KBM-7 (cell line): ENCODE data around the gene TMEM128.
"Not testable (repeated sequence)": the region's sequence is repeated elsewhere in the genome, so short reads cannot be mapped to it uniquely, and the experiment has no call there.

Experiments
- DNase-seq: peaks from one replicate; pipeline ENCODE4 v3.0.0-alpha.2; 2015
- in situ Hi-C: fragments of 300-500 bp; cut with MboI; formaldehyde crosslinking; loops from 2 replicates; pipeline ENCODE4 v1.14.3; 2020; ENCODE audit warnings: low sequenced_read_pairs, low pct_unique_long_range_greater_than_20kb, mixed read lengths

The TMEM128 gene

GRCh38 chr4:4259484-4260100 is 11.6 kb upstream of the TMEM128 start:
- DNase-seq = peak; percentile 14
- in situ Hi-C loops = no loop called here

GRCh38 chr4:4257705-4258104 is 9.7 kb upstream of the TMEM128 start:
- DNase-seq, in situ Hi-C loops: not testable (repeated sequence)

DNA sequence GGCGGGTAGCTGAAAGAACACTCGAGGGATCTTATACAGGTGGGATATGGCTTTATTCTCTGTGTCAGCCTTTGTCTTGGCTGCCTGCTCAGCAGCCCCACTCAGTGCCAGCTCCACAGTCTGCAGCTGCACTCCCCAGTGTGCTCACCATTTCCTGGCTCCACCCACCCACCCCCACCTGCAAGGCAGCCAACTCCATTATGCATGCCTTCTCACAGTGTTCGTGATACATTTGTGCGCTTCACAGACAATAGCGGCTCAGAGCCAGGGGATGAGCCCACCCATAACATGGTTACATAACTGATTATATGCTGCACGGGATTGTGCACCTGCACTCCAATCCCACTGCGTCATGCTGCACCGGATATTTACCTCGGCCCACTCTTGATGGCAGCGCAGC is 8.8 kb upstream of the TMEM128 start:
- DNase-seq = no peak
- in situ Hi-C loops = no loop called here

DNA sequence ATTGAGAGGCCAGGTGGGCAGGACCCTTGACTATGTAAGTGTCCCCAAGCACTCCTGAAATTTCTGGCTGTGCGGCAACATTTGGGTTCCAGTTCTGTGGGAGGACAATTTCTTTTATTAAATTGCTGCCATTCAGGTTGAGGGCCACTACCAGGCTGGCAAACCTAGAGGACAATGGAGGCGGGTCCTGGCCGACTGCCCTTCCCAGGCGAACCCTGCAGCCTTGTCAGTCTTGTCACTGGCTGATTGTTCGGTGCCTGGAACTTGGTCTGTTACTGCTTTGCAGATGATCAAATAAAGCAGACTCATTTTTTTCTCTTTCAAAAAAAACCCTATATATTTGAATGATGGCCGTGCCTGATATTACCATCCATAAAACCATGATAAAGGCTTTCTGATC is 6.6 kb upstream of the TMEM128 start:
- in situ Hi-C loops = no loop called here
- DNase-seq = no peak

- in situ Hi-C loops = no loop called here
- DNase-seq = no peak
Observed at GRCh38 chr4:4254199-4254598, 6.2 kb upstream of the TMEM128 start.

GRCh38 chr4:4249866-4250265 is 1.8 kb upstream of the TMEM128 start:
- in situ Hi-C loops = no loop called here
- no peak for DNase-seq

DNA sequence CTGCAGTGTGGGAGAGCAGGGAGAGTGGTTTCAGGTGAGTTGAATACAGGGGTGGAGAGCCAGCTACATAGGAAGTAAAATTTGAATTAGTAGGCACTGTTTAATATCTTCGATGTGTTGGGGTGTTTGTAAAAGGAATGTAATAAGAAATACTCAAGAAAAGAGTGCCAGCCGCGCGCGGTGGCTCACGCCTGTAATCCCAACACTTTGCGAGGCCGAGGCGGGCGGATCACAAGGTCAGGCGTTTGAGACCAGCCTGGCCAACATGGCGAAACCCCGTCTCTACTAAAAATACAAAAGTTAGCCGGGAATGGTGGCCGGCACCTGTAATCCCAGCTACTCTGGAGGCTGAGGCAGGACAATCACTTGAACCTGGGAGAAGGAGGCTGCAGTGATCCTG is 1.3 kb upstream of the TMEM128 start:
- DNase-seq, in situ Hi-C loops: not testable (repeated sequence)

- DNase-seq = no peak
- in situ Hi-C loops = no loop called here
Observed at GRCh38 chr4:4248885-4249203, 821 bp upstream of the TMEM128 start.

DNA sequence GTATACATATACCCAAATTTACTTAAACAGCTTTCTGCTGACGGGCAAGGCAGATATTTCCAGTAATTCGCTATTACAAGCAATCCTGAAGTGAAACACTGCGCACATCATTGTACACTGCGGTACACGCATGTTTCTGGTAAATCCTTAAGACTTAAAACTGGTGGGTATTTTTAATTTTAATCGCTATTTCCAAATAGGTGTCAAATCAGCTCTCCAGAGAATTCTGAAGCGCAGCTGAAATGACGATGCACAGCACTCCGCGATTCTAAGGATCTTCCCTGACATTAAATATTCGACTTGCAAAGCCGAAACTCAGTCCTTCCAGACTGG is 361 bp downstream of the TMEM128 start:
- in situ Hi-C loops = no loop called here
- DNase-seq = no peak

DNA sequence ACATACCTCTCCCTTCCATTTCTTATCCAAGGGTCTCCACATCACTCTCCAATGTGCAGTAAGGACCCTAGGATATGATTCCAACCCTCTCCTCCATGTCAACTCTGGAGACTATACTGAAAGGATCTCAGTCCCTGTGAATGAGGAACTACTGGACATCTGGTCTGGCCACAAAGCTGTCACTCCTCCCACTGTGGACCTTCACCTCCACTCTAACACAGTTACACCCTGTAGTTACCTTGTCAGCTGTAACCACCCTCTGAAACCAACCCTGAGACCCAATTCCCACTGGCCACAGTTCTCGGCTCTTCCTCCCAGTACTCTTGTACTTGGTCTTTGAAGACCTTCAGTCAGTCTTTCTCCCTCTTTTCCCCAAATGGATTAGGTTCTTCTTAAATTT is 2.9 kb downstream of the TMEM128 start:
- DNase-seq = no peak
- in situ Hi-C loops = no loop called here

- in situ Hi-C loops, DNase-seq: not testable (repeated sequence)
Observed at GRCh38 chr4:4239551-4239950, 8.5 kb downstream of the TMEM128 start.

DNA sequence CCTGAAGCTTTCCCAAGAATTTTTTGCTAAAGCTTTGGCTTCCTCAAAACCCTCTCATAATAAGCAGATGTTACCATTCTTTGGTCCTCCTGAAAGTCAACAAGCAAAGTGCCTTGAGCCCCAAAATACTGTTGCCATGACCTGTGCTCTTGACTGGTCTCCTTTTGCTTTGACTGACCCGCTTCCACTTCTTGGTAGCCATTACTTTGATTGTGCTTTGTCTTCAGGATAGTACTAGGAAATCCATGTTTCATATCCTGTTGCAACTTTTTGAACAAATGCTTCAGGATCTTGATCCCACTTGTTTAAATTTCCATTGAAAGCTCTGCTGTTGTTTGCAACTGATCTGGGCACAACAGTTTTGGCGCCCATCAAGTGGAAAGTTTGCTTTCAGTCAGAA is 14.4 kb downstream of the TMEM128 start:
- in situ Hi-C loops = no loop called here
- DNase-seq = no peak

DNA sequence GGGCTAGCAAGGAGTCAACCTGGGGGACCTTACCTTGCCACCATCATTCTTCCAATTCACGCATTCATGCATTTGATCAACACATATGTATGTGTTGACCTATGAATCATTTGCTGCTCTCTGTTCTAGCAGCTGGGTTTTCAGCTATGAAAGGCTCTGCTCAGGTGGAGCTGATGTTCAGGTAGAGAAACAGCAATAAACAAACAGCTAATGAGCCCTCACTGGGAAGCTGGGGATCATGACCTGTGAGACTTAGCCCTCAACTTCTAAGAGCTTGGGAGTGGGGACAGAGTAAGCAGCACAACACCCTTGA is 19.7 kb downstream of the TMEM128 start:
- DNase-seq = no peak
- in situ Hi-C loops = no loop called here

GRCh38 chr4:4227510-4228355 is 20.3 kb downstream of the TMEM128 start:
- in situ Hi-C loops = no loop called here
- no peak for DNase-seq

- DNase-seq = no peak
- in situ Hi-C loops = no loop called here
Observed at GRCh38 chr4:4226606-4227438, 21.2 kb downstream of the TMEM128 start, which contains the start of gene OTOP1. Gene OTOP1 (minus strand): TSS chr4:4226929. CDS start chr4:4226864, 65 bp downstream.

DNA sequence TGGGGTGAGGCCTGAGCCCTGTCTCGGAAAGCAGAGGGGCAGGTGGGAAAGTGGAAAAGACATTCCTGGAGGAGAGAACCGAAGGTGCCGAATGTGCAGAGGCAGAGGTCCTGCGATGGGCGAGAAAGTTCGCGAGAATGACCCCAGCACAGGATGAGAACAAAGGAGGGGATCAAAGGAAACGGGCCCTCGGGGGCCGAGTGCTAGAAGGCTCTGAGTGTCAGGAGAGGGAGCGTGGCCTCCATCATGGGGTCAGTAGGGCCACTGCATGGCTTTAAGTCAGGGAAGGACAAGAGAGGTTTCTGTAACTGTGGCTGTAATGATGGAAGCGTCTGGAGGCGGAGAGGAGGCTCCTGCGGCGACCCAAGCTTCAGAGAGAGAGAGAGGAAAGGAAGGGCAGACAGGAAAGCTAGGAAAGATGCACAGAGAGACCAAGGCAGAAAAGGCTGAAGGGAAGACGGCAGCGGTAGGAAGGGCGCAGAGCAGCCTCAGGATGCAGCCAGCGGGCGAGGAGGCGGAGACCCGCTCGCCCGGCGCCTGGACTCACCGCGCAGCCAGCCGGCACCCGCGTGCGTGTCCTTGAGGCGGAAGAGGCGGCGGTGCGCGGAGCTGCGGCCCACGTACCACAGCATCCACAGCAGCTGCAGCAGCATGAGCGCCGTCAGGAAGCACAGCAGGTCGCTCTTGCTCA is 22.0 kb downstream of the TMEM128 start:
- no peak for DNase-seq
- in situ Hi-C loops = no loop called here

GRCh38 chr4:4217113-4217512 is 30.9 kb downstream of the TMEM128 start:
- in situ Hi-C loops = no loop called here
- DNase-seq = no peak

DNA sequence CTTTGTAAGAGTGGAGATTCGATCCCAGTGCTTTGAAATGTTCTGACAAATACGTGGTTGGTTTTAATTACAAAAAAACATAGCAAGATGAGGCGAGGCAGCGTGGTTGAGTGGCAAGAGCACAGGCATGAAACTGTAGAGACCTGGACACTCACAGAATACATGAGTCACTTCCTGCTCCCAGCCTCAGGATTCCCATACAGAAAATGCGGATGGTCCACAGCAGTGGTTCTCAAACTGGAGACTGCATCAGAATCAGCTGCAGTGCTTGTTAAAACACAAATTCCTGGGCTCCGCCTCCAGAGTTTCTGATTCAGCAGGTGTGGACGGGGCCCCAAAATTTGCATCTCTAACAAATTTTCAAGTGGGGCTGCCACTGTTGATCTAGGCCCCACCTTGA is 31.4 kb downstream of the TMEM128 start:
- in situ Hi-C loops = no loop called here
- no peak for DNase-seq

GRCh38 chr4:4213674-4214073 is 34.3 kb downstream of the TMEM128 start:
- in situ Hi-C loops, DNase-seq: not testable (repeated sequence)

DNA sequence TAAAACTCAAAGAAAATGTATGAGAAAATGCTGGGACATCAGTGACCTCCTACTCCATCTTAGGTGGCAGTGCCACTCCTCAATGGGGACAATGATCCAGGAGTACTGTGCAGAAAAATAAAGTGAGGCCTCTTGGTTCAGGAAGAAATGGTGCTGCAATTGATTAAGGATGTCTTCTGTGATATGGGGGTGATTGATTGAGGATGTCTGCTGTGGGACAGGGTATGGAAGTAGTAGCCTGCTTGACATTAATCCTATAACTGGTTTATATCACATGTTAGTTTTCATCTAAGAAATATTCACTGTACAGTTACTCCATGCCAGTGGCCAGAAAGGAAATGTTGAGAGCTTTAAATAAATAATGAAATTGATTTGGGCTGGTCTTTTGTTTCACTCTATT is 41.8 kb downstream of the TMEM128 start:
- in situ Hi-C loops = no loop called here
- DNase-seq = no peak
